Right atrium auricular region (tissue), 2 donors: ENCODE data around the gene DGAT2. TPM values are rescaled to one million over a fixed set of nuclear protein-coding genes. Genes with fewer than 3 reads are reported as not detected.

Source experiments
- DNase-seq: peaks from one replicate; pipeline ENCODE4 v3.0.0-alpha.2; 2019; ENCODE audit warnings: low spot score
- H3K27ac ChIP-seq, 2 donors: fragments of 200-600 bp; sonication (generic); 1 replicate in 1 of 2; 2 replicates in 1 of 2; pipeline ENCODE4 v1.5.1; 2016 to 2019
- H3K27me3 ChIP-seq, 2 donors: fragments of 200-600 bp; sonication (generic); one replicate each; pipeline versions ENCODE4 v1.5.1 to v1.6.0; 2017 to 2019
- H3K36me3 ChIP-seq: fragments of 200-600 bp; sonication (generic); one replicate; pipeline ENCODE4 v1.5.1; 2016
- H3K4me1 ChIP-seq, 2 donors: fragments of 200-600 bp; sonication (generic); one replicate each; pipeline versions ENCODE4 v1.5.1 to v1.6.0; 2017 to 2019
- H3K4me3 ChIP-seq, 2 donors: fragments of 200-600 bp; sonication (generic); 1 replicate in 1 of 2; 2 replicates in 1 of 2; pipeline ENCODE4 v1.5.1; 2017 to 2019; ENCODE audit warnings: mild to moderate bottlenecking in 1 of 2, moderate library complexity in 1 of 2
- H3K9me3 ChIP-seq, 2 donors: fragments of 200-600 bp; sonication (generic); one replicate each; pipeline ENCODE4 v1.5.1; 2019
- total RNA-seq, 2 donors: library from RNA; depleted of rRNA; stranded (reverse); fragments of >200 nt; gene quantifications; one replicate each; pipeline ENCODE4 v1.1.0, GENCODE V29; 2016
- TF ChIP-seq, protein P1 (sequence below), 2 donors: fragments of 200-600 bp; sonication (generic); IDR thresholded peaks; one replicate each; pipeline ENCODE4 v1.5.1; 2019; ENCODE audit warnings: antibody characterized with exemption in 2 of 2

DGAT2 gene
- total RNA-seq, 2 donors from 2014 or later, result 2.7 to 27.7 TPM

DNA sequence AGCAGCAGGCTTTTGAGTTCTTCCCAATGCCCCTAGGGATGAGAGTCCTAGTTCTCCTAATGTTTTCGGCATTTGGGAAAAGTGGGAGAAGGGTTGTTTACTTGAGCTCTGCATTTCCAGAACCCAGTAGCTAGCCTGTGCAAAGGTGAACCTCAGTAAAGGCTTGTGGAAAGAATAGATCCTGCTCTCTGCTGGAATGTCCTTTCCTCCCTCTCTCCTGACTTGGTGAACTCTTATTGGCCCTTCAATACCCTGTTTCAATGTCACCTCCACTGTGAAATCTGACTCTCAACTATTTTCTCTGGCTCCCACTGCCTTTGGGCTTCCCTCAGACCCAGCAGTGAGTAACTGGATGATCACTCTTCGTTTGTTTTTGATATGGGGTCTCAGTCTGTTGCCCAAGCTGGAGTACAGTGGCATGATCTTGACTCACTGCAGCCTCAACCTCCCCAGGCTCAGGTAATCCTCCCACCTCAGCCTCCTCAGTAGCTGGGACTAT lies 44.0 kb downstream of the DGAT2 start:
- no peaks in the 10 kb centered on the region for H3K36me3 ChIP-seq
- H3K9me3 ChIP-seq, result no peaks in the 10 kb centered on the region
- no peak overlapping the region for H3K4me3 ChIP-seq
- DNase-seq, result no peak
- H3K27me3 ChIP-seq, result no peaks in the 10 kb centered on the region
- peak overlapping the region; percentile 63 to 67 for H3K27ac ChIP-seq
- TF ChIP-seq, protein P1, sequence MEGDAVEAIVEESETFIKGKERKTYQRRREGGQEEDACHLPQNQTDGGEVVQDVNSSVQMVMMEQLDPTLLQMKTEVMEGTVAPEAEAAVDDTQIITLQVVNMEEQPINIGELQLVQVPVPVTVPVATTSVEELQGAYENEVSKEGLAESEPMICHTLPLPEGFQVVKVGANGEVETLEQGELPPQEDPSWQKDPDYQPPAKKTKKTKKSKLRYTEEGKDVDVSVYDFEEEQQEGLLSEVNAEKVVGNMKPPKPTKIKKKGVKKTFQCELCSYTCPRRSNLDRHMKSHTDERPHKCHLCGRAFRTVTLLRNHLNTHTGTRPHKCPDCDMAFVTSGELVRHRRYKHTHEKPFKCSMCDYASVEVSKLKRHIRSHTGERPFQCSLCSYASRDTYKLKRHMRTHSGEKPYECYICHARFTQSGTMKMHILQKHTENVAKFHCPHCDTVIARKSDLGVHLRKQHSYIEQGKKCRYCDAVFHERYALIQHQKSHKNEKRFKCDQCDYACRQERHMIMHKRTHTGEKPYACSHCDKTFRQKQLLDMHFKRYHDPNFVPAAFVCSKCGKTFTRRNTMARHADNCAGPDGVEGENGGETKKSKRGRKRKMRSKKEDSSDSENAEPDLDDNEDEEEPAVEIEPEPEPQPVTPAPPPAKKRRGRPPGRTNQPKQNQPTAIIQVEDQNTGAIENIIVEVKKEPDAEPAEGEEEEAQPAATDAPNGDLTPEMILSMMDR (IDR thresholded peaks at IDR 0.05), result no peak
- peaks cover 0 to 38% of the 10 kb centered on the region in 2 donors for H3K4me1 ChIP-seq

DNA sequence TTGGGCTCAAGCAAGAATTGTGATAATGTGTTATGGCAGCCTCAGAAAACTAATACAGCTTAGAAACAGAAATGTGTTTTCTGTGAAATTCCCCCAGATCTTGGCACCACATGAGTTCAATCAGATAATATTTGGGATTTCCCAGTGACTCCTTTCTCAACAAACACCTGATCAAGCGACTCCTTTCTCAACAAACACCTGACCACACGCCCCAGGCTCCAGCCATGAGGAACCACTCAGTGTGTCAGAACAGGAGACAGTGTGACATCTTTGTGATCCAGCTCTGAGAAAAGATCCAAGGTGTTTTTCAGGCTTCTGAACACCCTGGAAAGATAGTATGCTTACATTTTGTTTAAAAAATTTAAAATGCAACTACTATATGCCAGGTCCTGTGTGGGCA lies 44.5 kb downstream of the DGAT2 start:
- peaks cover 0 to 43% of the 10 kb centered on the region in 2 donors for H3K4me1 ChIP-seq
- no peaks in the 10 kb centered on the region for H3K36me3 ChIP-seq
- H3K27me3 ChIP-seq, result no peaks in the 10 kb centered on the region
- no peak overlapping the region for H3K4me3 ChIP-seq
- DNase-seq, result no peak
- H3K27ac ChIP-seq, result peak overlapping the region; percentile 63 to 67
- TF ChIP-seq, protein P1 (IDR thresholded peaks at IDR 0.05), result no peak
- no peaks in the 10 kb centered on the region for H3K9me3 ChIP-seq

DNA sequence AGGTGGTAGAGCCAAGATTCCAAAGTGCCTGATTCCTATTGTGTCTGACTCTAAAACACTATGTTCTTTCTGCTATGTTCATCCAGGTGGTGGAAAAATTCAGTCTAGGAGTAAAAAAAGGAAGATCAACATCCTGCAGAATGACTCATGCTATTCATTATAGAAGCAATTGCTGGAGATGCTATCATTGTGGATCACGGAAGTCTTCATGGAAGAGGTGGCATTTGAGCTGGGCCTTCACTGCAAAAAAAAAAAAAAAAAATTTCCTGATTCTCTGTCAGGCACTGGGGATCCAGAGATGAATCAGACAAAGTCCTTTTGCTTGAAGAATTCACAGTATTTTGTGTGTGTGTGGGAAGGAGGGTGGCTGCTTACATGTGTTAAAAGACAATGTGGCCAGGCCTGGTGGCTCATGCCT lies 45.1 kb downstream of the DGAT2 start:
- peaks cover 0 to 45% of the 10 kb centered on the region in 2 donors for H3K4me1 ChIP-seq
- no peak for DNase-seq
- H3K27me3 ChIP-seq, result no peaks in the 10 kb centered on the region
- H3K36me3 ChIP-seq, result no peaks in the 10 kb centered on the region
- H3K4me3 ChIP-seq, result peak overlapping the region in 1 of 2 donors; percentile 99
- H3K9me3 ChIP-seq, result no peaks in the 10 kb centered on the region
- H3K27ac ChIP-seq, result peak overlapping the region; percentile 91 to 97
- TF ChIP-seq, protein P1 (IDR thresholded peaks at IDR 0.05), result no peak

DNA sequence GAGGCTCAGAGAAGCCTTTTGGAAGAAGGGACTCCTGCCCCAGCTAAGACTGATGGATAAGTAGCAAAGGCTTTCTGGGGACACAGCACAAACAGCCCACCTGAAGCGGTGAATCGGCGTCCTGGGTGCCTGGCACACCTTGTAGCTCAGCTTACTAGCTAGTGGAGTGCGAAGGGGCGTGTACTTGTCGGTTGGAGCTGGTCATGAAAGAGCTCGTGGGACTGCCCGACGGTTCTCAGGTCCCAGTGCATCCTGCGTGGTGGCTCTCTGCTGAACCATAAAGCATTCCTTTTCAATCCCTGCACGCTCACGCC lies 45.7 kb downstream of the DGAT2 start:
- peaks cover 0 to 51% of the 10 kb centered on the region in 2 donors for H3K4me1 ChIP-seq
- DNase-seq, result no peak
- TF ChIP-seq, protein P1 (IDR thresholded peaks at IDR 0.05), result no peak

DNA sequence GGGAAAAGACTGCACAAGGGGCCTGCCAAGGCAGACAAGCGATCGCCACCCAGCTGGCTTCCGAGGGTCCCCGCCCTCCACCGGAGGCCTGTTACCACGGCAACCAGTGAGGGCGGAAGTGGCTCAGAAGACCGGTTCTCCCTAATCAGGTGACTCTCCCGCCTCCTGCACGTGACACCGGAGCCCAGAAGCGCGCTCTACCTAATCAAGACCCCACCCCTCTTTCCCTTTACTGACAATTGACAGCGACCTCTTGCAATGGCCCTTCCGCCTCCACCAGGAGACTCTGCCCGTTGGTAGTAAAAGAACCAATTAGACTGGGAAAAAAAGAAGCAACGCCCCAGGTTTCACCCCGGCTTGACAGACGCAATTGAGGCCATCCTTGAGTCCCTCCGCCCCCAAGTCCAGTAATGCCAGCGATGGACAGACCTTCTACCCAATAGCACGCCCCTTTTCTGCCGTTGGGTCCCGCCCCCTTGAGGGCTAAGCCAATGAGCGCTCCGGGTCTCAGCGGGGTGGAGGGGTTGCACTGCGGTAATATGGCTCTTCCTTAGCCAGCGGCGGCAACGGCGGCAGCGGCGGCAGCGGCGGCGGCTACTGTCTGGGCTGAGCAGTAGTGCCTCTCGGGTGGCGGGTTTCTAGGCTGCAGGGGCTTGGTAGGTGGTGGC lies 46.2 kb downstream of the DGAT2 start, which contains the start of gene UVRAG:
Gene UVRAG, plus strand, starts transcription at position 534 of the 668 bp plus-strand sequence. CDS start 198 bp downstream, outside the sequence.
- no peaks in the 10 kb centered on the region for H3K36me3 ChIP-seq
- TF ChIP-seq, protein P1 (IDR thresholded peaks at IDR 0.05), result no peak
- H3K4me1 ChIP-seq, result peaks cover 0 to 51% of the 10 kb centered on the region in 2 donors
- peak within 1 kb of the TSS; percentile 89 to 99 for H3K4me3 ChIP-seq
- DNase-seq, result peak; percentile 99
- H3K9me3 ChIP-seq, result no peaks in the 10 kb centered on the region
- no peaks in the 10 kb centered on the region for H3K27me3 ChIP-seq
- peak within 1 kb of the TSS; percentile 91 to 97 for H3K27ac ChIP-seq

More for the DNA sequence above, 45.7 kb downstream of the DGAT2 start:
- H3K36me3 ChIP-seq, result no peaks in the 10 kb centered on the region
- H3K27ac ChIP-seq, result peak overlapping the region; percentile 91 to 97
- peak overlapping the region; percentile 89 to 99 for H3K4me3 ChIP-seq
- H3K9me3 ChIP-seq, result no peaks in the 10 kb centered on the region
- no peaks in the 10 kb centered on the region for H3K27me3 ChIP-seq
